Left cardiac atrium (tissue), 4 donors: Measurements from ENCODE around the gene ZCCHC7. TPM values are rescaled to one million over a fixed set of nuclear protein-coding genes. Genes with fewer than 3 reads are reported as not detected.
A peak's percentile ranks its signal among the peaks of the same experiment; 100 is the strongest.
"Not testable (repeated sequence)": the region's sequence is repeated elsewhere in the genome, so short reads cannot be mapped to it uniquely, and the experiment has no call there.

Experiments used
- ATAC-seq, 2 donors: fragments of 200-7000 bp; cut with Tn5 transposase; one replicate each; pipeline ENCODE4 v1.9.1; 2020; ENCODE audit warnings: mild to moderate bottlenecking in 2 of 2, moderate library complexity in 2 of 2
- DNase-seq: peaks from one replicate; pipeline ENCODE4 v3.0.0-alpha.2; 2020
- intact Hi-C, 2 donors: fragments of 100-400 bp; cut with DNase I; formaldehyde crosslinking; loops; one replicate each; pipeline versions ENCODE4 v1.14.1 to v1.15.1; 2022 to 2023
- total RNA-seq, 2 donors: library from RNA; stranded (reverse); fragmentation: NEBNext Ultra II Directional; extraction: Animal tissue kit (Norgen Biotek cat#: 25700); gene quantifications; one replicate each; pipeline ENCODE4 v1.2.1, GENCODE V29; 2021
- donor health status: DM: no; HTN: yes; CAD: no.
- donor health status: DM: no; HTN: yes; CAD: no; lungs with severe emphysema.
- donor health status: DM: yes; HTN: yes; CAD: no.
- donor health status: Dilated cardiomyopathy.

Gene ZCCHC7
- total RNA-seq, 2 donors from 2014 or later, result 10.3 to 13.6 TPM

DNA sequence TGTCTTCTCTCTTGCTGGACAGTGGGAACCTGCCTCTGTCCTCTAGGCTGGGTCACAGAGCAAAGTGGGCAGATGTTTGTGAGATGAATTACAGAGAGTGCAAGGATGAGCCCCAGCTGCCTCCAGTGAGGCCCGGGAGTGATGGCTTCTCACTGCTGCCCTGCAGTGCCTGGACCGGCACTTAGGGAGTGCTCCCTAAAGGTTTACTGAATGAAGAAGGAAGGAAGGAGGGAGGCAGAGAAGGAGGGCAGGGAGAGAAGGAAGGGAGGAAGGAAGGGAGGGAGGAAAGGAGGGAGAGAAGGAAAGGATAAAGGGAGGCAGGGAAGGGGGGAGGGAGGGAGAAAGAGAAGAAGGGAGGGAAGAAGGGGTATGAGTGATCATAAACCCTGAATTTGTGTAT, 259.5 kb downstream of the ZCCHC7 start:
- no peak for ATAC-seq
- intact Hi-C loops, result no loop called here

DNA sequence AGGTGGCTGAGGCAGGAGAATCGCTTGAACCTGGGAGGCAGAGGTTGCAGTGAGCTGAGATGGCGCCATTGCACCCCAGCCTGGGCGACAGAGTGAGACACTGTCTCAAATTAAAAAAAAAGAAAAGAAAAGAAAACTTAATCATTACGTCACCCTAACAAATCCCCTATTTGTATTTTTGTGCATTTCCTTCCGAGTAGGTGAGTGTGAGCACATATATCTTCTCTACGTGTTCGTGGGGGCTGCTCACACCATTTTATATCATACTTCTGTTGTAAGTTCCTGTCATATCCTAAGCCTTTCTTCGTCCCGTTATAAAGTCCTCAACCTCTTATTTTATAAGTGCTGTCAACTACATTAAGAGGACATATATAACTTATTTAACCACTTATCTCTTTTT, 260.2 kb downstream of the ZCCHC7 start:
- intact Hi-C loops, result no loop called here
- DNase-seq (no peak), ATAC-seq (no peak)

More for the DNA sequence above, 259.5 kb downstream of the ZCCHC7 start:
- DNase-seq, result no peak

DNA sequence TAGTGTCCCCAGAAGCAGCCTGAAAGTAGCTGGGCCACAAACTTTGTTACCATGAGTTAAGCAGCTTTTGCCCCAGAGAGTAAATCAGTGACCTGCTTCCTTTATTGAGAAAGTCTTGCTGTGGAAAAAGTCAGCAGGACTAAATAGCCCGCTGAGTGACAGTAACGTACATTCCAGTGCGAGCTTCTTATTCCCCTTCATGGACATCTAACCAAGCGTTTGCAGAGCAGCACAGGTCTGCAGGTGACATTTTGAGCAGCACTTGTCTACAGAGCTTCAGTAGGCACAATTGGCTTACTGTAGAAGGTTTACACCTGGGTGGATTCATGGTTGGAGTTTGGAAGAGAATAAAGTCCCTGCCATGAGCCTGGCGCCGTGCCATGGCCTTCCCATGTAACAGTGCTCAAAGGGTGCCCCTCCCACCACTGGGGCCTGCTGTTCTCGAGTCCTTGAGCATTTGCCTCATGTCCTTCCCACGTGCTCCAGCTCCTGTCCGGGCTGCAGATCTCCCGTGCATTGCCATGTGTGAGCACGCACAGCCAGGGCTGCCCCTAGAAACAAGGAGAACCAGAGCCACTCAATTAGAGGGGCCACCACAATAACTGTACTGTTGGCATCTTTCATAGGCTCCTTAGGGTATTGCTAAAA, 260.8 kb downstream of the ZCCHC7 start:
- intact Hi-C loops, result no loop called here
- ATAC-seq (no peak), DNase-seq (no peak)

DNA sequence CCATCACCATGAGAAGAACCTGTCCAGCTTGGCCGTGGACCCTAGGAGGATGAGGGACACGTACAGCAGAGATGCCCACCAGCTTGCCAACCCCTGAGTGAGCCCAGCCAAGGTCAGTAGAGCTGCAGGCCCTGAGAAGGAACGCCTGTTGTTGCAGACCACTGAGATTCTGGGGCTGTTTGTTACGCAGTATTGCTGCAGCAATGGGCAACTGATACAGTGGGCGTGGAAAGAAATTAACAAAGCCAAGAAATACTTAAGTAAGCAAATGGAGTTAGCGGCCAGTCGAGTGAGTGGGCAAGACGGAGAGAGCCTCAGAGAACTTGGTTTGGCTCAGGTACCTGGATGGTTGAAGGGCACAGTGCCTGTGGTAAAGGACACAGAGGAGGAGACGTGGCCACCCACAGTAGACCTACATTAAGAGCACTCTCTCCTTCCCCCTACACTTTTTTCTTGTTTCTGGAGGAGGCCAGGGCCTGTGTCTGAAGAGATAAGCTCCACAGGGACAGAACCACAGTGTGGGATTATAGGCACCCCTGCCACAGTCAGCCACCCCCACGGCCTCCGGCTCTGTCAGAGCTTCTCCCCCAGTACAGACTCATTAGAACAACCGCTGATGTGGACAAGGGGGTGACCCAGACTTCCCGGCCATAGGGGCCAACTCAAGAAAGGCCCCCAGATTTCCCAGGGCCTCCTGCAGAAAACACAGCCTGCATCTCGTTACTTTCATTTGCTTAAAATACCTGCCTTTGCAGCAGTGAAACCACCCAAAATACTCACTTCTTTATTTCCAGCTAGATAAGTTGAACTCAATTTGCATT, 262.0 kb downstream of the ZCCHC7 start:
- intact Hi-C loops, result no loop called here
- ATAC-seq (no peak), DNase-seq (no peak)

DNA sequence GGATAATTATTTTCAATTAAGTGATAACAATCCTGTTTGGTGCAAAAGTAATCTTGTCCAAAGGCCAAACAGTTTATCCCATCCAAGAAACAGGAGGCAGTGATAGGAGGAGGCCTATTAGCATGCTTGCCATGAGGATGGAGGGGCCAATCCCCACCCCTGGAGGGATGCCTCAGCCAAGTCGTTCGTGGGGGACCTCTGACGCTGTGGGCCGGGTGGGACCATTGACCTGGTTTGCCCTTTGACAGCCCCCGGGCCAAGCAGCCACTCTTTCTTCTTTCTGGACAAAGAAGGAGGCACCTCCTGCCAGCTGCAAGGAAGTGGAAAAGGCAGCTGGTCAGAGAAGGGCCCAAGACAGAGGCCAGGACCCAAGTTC, 262.6 kb downstream of the ZCCHC7 start:
- ATAC-seq, result no peak
- no peak for DNase-seq
- intact Hi-C loops, result no loop called here

DNA sequence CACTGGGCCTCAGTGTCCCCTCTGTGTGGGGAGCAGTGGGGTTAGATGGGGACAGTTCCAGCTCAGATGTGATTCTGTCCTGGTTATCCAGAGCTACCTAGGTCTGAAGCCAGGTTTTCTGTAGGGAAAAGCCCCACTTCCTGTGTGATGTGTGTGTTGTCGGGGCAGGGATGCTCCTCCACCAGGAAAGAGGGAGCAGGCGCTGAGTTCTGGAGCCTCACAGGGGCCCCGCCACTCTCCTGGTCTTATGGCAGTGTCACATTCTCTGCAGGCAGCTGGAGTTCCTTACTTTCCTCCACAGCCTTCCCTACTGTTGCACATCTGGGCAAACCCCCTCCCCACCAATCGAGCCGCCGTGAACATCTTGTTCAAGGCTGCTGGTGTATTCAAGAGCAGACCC, 263.0 kb downstream of the ZCCHC7 start:
- ATAC-seq (no peak), DNase-seq (no peak)
- intact Hi-C loops, result no loop called here

DNA sequence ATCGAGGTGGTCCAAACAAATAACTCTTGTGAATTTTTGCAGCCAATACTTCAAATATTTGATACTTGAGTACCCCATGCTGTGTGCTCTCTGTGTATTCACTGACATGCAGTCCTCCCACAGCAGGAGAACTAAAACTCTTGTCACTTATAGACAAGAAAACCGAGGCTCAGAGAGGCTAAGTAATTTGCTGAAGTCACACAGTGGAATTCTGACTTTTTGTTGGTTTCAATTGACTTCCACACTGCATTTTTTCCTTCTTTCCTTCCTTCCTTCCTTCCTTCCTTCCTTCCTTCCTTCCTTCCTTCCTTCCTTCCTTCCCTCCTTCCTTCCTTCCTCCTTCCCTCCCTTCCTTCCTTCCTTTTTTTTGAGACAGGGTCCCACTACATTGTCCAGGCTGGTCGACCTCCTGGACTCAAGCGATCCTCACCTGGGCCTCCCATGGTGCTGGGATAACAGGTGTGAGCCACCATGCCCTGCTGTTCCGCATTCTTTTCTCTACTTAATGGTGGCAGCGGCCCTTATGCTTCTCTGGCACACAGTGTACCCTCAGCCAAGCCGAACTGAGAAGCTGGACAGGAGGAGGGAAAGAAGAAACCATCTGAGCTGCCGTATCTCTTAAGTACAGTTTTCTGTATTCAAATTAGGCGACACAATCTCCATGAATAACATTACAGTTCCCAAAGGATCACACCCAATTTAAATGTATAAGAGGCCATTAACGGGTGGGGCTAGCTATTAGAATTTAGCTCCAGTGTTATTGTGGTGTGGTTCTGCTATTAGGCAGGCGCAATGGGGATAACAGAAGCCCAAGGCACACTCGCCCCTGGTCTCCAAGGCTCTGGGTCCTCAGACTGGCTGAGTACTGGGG, 263.7 kb downstream of the ZCCHC7 start:
- ATAC-seq (no peak), DNase-seq (no peak)
- intact Hi-C loops, result no loop called here

DNA sequence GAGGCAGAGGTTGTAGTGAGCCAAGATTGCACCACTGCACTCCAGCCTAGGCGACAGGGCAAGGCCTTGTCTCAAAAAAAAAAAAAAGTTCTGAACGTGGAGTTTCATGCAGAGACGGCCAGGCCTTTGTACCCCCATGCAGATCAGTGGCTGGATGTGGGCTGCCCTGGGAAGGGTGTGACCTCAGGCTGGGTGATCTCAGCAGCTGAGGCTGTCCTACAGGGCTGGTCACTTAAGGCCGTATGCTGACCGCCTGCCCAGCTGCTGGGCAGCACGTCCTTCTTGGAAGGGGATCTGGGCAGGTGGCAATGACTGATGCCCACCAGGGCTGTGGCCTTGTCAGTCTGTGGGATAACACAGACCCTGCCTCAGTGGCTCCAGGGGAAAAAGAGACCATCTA, 264.9 kb downstream of the ZCCHC7 start:
- DNase-seq (no peak), ATAC-seq (no peak)
- intact Hi-C loops, result no loop called here

DNA sequence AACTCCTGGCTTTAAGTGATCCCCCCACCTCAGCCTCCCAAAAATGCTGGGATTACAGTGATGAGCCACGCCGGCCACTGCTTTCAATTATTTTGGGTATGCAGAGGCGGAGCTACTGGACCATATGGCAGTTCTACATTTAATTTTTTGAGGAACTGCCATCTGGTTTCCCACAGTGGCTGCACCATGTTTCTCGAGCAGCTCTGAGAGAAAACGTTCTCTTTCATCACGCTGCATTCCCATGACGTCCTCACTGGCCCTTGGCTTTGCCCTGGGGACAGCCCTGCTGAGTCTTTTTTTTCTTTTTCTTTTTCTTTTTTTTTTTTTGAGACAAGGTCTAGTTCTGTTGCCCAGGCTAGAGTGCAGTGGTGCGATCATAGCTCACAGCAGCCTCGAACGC, 266.6 kb downstream of the ZCCHC7 start:
- DNase-seq (no peak), ATAC-seq (no peak)
- intact Hi-C loops, result no loop called here

DNA sequence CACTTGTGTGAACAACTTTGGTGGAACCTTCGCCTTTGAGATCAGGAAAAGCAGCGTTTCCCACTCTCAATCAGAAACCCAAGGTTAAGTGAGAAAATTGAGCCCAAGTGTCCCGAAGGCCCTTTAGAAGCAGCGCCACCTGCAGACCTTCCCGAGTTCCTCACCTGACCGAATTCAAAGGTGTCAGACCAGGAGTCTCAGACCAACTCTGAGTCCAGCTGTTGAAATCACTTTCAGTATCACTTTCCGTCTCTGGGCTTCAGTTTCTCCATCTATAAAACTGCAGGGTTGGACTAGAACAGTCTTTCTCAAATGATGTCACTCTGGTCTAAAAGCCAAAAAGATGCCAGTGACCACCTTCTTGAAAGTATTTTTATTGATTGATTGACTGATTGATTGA, 270.4 kb downstream of the ZCCHC7 start:
- intact Hi-C loops, result no loop called here
- no peak for DNase-seq
- no peak for ATAC-seq

DNA sequence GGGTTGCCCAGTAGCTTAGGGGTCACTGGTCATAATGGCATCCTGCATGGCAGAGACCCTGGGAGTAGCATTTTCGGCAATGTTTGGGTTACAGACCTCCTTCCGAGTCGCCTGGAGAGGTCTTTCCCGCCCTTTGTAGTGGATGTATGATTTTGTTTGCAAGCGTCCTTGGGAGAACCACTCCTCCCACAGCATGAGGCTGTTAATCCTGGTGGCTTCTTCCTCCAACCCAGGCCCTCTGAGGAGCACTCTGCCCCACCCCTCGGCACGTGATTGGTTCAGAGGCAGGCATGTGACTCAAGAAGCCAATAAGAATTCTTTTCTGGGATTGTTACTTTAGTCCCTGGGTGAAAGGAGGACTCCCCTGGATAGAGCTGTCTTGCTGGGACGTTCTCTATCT, 271.9 kb downstream of the ZCCHC7 start:
- intact Hi-C loops, result no loop called here
- ATAC-seq (no peak), DNase-seq (no peak)

DNA sequence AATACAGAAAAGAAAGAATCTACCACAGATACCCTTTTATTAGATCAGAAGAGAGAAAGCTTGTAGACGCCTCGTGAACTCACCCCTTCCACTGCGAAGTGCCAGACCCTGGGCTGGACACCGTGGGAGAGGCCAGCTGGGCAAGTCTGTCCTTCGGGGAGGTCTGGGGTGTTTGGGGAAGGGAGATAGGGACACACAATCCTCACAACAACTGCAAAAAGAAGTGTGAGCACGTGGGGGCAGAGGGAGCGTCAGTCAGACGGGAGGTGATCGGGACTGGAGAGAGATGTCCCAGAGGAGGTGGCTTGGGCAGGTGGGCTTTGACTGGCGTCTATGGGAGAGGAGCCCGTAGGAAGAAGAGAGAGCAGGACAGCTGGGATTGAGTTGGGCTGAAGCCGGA, 274.9 kb downstream of the ZCCHC7 start:
- DNase-seq, result no peak
- ATAC-seq, result no peak
- intact Hi-C loops, result no loop called here

DNA sequence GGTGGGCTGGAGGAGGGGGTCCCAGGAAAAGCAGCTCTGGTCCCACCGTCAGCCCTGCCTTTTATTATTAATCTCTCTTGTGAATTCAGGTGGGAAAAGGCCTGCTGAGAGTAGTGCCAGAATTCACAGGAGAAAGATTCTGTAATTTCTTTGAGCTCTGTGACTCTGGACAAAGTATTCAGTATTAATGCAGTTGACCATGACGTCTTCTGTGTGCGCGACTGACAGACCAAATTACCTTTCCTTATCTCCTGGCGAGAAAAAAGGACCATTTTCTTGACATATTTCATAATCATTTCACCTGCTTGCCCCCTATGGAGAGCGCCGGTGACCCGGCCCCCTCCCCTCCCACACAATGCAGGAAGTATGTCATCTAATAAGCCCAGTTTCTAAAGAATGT, 275.3 kb downstream of the ZCCHC7 start:
- no peak for DNase-seq
- ATAC-seq, result no peak
- intact Hi-C loops, result no loop called here

DNA sequence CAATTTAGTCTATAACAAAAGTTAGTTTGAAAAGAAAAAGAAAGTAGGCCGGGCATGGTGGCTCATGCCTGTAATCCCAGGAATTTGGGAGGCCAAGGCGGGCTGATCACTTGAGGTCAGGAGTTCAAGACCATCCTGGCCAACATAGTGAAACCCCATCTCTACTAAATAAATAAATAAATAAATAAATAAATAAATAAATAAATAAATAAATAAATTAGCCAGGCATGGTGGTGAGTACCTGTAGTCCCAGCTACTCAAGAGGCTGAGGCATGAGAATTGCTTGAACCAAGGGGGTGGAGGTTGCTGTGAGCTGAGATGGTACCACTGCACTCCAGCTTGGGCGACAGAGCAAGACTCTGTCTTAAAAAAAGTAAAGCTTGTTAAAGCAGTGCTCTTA, 277.6 kb downstream of the ZCCHC7 start:
- DNase-seq, ATAC-seq, intact Hi-C loops: not testable (repeated sequence)

DNA sequence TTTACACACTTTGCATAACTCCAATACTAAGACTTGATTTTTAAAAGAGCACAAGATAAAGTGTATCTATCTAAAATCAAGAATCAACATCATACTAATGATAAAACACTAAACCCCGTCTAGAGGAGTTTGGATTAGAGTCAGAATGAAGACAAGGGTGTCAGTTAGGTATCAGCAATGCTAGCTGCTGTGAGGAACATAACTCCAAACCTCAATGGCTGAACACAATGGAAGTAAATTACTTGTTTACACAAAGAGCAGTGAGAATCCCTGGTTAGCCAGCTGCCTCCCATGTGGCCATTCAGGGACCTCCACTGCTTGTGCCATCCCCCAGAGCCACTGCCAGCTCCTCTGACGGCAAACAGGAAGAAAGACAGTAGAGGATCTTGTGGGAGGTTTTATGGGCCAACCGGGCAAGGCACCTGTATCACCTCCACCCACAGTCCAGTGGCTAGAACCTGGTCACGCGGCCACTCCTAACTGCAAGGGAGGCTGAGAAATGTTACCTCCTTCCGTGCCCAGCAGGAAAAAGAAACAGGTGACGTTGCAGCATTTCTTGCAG, 278.2 kb downstream of the ZCCHC7 start:
- intact Hi-C loops, result no loop called here
- ATAC-seq, result no peak

DNA sequence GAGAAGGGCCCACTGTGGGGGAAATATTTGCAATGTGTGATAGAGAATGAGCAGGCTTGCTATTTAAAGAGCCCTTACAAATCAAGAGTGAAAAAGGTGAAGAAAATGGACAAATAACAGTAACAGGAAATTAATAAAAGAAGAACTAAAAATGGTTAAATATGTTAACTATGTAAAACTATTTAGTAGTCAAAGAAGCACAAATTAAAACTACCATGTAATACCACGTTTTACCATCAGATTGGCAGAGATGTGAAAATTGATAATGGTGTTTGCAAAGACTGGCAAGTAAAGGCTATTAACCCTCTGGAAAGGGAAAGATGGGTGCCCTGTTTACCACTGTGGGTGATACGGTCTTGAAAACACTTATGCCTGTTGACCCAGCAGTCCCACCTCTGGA, 279.0 kb downstream of the ZCCHC7 start:
- DNase-seq, result no peak
- intact Hi-C loops, result no loop called here
- ATAC-seq, result no peak

More for the DNA sequence above, 278.2 kb downstream of the ZCCHC7 start:
- DNase-seq, result no peak

DNA sequence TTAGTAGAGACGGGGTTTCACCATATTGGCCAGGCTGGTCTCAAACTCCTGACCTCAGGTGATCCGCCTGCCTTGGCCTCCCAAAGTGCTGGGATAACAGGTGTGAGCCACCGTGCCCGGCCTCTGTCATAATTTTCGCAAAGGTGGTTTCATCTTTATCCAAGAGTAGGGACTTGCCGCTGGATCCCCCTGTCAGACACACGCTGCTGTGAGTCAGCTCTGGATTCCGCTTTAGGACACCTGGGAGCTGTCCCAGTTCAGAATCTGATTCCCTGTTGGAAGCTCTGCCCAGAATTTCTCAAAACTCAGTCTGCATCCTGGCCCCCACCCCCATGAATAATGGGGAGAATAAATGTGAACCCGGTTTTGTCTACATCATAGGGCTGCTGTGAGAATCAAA, 284.2 kb downstream of the ZCCHC7 start:
- intact Hi-C loops, result no loop called here
- peak in 1 of 2 donors; percentile 50 for ATAC-seq
- no peak for DNase-seq

DNA sequence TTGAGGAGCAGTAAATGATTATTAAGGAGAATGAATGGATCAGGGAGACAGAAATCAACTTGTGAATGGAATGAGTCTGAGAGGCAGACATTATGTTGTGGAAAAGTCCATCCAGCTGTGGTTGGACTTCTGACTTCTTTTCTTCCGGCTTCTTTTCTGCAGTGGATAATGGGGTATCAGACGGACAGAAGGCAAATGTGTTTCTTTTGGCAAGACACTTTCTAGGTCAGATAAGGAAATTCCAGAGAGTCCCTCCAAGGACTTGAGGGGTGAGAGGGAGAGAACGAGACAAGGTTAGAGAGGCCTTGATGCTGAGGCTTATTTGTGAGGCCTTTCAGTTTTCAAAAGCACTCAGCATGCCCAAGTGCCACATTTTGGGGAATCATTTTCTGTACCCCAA, 285.0 kb downstream of the ZCCHC7 start:
- intact Hi-C loops, result no loop called here
- DNase-seq (no peak), ATAC-seq (peak; percentile 85 to 89)

DNA sequence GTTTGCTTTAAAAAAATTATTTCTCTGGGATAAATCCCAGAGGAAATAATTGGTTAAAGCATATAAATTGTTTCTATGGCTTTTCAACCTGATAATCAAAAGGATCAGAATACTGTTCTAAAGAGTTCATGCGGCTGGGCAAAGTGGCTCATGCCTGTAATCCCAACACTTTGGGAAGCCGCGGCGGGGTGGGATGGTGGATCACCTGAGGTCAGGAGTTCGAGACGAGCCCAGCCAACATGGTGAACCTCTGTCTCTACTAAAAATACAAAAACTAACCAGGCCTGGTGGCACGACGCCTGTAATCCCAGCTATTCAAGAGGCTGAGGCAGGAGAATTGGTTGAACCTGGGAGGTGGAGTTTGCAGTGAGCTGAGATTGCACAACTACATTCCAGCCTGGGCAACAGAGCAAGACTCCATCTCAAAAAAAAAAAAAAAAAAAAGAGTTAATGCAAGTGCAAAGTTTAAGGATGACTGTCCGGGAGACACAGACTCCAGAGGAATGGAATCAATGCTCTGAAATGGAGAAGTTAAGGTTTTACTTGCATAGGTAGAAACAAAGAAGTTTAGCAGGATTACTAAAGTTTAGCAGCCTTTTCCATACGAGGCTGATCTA, 285.5 kb downstream of the ZCCHC7 start:
- intact Hi-C loops, result no loop called here
- ATAC-seq (peak in 1 of 2 donors; percentile 34), DNase-seq (no peak)
